Measurements from ENCODE around the gene ZNF367.
"Not testable (repeated sequence)": the region's sequence is repeated elsewhere in the genome, so short reads cannot be mapped to it uniquely, and the experiment has no call there.

The ZNF367 gene

DNA sequence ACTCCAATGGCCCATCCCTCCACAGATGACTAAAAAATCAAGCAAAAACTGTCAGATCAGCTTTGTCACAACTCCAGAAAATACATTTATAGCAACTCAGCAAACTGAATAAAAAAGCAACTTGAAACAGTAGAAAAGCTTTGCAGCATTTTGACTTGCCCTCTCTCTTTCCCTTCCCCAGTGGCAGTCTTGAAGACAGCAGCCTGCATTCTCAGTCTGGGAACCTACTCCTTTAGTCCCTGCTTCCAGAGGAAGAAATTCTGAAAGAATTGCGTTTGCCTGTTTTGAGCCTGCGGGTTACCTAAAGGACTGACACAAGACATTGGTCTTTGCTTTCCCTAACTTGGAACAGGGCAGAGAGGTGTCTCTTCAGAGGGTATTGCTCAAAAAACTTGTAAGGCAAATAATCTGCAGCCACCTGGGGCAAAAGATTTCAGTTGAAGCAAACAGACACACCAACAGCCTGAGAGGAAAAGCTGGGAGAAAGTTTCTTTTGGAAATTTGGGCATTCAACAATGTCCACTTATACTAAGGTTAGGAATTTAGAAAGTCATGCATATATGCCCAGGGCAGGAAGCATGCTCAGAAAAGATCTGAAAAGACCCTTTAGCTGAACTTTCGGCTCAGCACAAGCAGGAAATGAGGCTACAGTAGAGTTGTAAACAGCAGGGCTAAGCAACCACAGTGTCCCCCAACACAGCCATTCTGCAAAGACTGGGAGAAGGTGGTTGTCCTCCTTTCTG lies 19.4 kb downstream of the ZNF367 start:
- no peak for DNase-seq

DNA sequence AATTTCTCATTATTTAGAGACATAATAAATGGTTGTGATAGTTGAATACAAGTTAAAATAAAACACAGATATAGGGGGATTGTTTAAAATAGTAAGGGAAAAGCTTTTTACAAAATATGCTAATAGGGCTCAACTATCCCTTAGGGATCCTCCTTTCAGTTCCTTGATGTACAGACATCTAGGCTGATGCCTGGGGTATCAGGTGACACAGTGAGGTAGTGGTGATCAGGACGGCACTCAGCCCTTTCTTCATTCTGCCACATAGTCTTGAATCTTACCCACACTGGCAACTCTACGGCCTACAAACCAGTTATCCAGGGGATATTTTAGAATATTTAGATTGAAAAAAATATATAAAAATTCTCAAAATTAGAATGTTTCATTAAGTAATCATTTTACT lies 22.2 kb downstream of the ZNF367 start:
- no peak for DNase-seq

DNA sequence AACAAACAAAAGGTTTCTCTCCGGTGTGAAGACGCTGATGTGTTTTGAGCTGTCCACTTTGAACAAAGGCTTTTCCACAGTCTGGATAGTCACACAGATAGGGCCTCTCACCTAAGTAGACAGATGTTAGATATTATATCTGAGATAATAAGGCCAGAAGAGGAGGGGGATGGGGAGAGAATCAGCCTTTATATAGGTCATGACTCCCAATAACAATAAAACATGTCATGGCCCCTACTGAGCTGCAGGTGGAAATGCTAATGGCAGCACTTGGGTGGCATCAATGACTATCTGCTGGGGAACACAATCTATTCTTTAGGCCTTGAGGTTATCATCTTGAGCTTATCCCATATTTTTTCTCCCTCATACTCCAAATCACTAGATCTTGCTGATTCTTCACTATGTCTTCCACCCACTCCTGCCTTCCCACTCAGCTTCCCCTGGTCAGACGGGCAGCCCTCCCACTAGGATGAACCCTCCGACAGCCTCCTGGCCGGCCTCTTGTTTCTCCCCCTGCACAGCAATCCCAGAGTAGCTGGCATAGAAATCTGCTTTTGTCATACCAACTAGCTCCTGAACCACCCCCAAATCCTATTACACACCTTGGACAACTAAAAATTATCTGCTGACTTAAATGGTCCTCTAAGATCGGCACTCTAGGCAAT lies 23.2 kb downstream of the ZNF367 start:
- no peak for DNase-seq

DNA sequence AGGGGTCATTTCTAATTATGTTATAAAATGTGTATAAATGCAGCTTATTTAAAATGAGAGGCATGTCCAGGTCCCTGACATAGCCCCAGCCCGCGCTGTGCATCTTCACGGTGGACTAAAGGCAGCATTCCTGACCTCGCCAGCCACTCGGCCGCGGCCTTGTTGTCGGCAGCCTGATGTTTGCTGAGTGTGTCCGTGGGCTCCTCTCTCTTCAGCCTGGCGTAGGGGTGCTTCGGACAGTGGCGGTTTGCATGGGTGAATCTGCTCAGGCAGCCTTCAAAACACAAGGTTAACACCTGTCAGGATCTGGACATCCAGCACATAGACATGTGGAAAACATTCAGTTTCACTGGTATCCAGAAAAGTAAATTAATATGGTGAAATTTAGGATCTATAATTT lies 25.9 kb downstream of the ZNF367 start:
- DNase-seq, result no peak

DNA sequence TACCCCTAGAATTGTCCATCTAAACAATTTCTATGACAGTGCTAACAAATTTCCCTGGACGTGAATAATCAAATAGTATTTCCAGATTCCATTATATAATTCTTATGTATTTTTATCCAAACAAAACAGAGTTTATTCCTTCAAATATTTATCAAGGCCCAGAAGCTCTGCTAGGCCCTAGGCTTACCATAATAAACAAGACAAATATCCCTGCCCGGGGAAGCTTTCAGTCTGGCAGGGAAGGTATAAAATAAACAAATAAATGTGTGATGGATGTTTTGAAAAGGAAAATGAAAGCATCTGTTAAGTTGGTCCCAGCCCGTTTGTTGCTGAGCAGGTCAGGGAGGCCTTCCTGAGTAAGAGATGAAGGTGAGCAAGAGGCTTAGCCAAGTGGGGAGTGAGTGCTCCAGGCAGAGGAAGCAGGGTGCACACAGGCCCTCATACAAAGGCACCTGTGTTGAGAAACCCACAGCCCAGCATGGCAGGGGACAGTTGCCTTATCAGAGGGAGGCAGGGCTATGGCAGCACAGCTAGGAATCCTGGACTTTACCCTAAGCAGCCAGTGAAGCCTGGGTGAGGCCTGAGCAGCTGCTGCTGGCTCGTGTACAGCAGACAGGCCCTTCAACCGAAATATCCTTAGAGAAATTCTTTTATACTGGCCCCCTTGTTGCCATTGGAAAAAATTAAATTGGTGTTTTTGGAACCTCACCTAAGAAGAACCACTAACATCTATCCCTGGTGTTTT lies 27.0 kb downstream of the ZNF367 start:
- DNase-seq, result no peak

DNA sequence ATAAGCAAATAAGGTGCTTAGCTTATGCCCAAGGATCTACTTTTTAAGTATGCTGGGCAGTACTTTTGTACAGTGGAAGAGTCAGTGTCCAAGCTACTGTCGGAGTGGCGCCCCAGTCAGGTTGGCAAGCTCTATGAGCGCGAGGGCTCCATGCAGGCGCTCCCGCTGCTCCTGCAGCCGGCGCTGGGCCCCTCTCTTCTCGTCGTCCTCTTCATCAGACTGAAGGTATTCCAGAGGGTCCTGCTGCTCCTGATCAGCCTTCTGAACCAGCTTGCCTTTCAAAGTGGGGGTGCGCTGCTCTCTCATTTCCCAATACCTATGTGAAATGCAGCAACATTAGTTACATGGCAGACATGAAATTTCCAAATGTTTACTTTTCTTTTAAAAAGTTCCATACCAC lies 30.0 kb downstream of the ZNF367 start:
- DNase-seq, result no peak

DNA sequence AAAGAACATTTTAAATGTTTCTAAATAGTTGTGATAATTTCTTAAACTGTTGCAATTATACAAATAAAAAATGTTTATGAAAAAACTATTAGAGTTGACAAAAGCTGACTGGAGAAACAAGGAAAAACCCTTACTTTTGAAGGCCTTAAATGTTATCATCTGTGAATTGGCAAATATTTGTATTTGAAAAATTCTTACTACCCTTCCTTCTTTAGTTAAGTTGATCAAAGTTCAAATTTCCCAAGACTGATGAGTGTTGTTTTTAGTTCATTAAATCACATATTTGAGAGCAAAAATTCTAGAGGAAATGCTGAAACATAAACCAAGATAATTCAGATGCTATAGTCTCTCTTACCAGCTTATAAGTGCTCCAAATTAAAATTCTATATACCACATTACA lies 32.0 kb downstream of the ZNF367 start:
- no peak for DNase-seq

DNA sequence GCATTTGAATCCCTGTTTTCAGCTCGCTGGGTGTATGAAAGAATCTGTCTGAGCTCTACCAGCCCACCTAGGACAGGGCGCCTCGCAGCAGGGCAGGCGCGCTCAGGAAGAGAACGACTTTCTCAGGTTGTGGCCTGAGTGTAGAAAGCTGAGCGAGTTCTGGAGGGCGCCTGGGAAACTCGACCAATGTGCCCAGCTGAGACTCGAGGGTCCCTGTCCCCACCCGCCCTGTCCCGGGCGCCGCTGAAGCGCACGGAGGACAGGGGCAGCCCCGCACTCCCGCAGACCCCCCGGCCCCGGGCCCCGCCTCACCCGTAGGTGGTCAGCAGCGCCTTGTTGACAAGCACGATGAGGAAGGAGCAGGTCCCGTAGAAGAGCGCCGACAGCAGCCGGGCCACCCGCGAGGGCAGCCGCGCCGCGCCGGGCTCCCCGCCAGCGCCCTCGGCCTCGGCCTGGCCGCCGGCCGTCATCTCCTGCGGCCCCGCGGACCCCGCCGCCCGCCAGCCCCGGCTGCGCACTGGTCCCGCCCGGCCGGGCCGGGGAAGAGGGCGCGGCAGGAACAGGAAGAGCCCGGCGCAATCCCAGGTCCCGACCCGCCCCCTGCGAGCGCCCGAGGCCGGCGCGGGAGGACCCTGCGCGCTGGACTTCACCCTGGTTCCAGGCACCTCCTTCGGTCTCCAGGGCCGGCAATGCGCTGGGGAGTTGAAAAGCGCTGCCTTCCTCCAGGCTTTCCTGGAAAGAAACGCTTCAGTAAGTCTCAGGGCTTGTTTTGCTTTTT lies 34.8 kb downstream of the ZNF367 start, which contains the start of gene SLC35D2:
Gene SLC35D2 (minus strand): TSS at position 547 of the 778 bp plus-strand sequence. CDS start 77 bp downstream, at position 470.
- no peak for DNase-seq

DNA sequence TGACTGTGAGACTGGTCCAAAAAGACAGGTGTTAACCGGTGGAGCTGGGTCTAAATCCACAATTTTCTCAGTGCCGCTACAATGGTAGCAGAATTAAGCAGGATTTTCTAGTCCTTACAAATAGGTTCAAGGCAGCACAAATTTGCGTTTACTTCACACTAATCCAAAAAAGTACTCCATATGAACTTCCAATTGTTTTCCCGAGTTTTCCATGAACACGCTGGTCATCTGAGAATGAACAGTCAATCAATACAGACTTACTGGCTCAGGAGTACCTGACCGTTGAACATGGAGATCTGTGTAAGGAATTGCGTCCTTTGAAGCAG lies 35.4 kb downstream of the ZNF367 start:
- no peak for DNase-seq

DNA sequence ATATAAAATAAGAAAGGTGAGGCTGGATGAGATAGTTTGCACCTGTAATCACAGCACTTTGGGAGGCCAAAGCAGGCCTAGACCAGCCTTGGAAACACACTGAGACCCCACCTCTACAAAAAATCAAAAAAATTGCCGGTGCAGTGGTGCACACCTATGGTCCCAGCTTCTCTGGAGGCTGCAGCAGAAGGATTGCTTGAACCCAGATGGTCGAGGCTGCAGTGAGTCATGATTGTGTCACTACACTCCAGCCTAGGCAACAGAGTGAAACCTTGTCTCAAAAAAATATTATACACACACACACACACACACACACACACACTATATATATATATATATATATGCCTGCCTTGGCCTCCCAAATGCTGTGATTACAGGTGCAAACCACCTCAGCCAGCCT lies 36.0 kb downstream of the ZNF367 start:
- DNase-seq, result no peak

DNA sequence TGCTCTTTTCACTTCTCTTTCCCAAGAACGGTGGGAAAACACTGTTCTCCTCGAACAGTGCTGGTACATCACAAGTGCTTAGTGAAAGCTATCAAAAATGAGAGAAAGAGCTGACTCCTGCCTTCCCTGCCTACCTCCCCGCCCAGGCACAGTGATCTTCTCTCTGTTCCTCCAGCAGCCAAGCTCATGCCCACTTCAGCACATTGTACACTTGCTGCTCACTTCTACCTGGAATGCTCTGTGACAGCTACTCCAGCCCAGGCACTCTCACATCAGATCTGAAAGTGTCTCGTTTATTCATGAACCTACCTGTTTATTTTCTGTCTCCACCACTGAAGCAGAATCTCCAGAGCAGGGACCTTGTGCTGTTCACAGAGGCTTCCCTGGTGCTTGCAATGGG lies 36.5 kb downstream of the ZNF367 start:
- DNase-seq, result no peak

DNA sequence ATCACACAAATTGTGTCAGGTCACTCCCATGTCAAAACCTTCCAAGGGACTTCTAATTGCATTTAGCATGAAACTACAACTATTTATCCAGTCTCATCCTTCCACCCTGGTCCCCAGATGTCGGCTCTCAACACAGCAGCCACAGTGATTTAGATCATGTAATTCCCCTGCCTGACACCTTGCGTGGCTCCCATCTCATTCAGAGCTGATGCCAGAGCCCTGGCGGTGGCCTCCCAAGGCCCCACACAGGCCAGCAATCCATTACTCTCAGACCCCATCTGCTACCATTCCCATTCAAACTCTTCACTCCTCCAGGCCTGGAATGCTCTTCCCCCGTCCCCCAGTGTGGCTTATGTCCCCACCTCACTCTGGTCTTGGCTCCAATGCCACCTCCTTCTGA lies 37.0 kb downstream of the ZNF367 start:
- no peak for DNase-seq

DNA sequence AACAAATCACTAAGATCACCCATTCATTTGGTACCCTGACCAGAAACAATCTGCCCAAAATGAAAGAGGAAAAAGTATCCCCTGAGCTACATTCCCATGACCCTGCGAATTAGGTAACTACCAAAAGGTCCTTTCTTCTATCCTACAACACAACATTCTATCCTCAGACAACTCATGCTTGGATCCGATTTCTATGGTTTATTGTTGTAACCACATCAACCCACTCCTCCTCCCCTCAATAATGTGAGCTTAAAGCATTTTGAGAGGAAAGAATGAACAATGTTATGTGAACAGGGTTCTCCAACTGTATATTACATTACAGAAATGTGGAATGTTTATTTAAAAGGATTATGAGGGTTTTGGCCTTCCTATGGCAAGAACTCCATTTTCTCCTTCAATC lies 38.7 kb downstream of the ZNF367 start:
- DNase-seq, result no peak

DNA sequence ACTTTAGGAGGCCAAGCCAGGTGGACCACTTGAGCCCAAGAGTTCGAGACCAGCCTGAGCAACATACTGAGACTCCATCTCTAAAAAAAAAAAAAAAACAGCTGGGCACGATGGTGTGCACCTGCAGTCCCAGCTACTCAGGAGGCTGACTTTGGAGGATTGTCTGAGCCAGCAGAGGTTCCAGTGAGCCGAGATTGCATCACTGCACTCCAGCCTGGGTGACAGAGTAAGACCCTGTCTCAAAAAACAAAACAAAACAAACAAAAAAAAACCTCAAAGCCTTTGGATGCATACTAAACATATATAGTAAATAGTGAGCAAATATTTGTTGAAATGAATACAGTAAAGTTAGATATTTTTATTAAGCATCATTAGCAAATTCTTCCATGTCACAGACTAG lies 40.0 kb downstream of the ZNF367 start:
- no peak for DNase-seq

DNA sequence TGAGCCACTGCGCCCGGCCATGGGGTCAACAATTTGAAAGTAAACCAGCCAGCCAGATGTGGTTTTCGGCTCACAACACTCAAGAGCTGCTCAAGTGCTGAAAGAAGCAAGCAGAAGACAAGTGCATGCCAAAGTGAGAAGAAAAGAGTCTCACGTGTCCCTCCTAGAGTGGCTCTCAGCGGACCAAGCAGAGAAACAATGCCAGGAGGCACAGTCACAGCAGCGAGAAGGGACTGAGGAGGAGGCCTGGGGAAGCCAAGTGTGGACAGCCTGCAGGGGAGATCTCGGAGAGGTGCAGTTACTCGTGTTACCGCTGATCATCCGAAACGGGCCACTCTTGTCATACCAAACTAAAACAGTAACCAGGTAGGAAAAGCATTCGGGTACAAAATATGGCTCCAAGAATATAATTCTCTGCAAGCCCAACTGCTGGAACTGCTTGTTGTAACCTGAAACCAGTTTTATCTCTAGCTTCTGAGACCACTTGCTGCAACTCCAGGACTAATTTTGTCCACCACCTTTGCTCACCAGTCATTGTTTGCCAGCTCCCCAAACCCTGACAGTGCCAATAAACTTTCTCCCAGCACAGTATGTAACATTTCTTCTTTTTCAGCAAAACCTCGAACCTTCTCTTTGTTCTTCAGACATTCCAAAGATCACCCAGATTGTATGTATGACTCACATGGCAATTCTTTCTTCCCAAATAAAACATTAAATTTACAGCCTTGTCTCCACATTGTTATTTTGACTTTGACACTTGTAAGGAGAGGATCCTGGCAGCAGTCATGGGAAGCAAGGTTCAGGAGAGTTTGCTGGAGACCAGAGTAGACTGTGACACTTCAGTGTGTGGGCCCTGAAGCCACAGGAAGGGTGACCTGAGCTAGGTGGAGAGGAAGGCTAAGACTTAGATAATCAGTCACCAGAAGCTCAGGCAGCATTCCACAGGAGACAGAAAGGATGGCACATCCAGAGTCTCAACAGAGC lies 41.0 kb downstream of the ZNF367 start:
- DNase-seq, result no peak

DNA sequence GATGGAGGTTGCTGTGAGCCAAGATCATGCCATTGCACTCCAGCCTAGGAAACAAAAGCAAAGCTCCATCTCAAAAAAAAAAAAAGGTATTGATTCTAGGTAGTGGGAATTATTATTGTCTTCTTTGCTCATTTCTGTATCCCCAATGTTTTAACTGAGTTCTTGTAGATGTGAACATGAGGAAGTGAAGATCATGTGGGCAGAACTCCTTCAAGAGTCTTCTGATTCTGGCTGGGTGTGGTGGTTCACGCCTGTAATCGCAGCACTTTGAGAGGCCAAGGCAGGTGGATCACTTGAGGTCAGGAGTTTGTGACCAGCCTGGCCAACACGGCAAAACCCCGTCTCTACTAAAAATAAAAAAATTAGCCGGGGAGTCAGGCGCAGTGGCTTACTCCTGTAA lies 42.7 kb downstream of the ZNF367 start:
- DNase-seq, result not testable (repeated sequence)

DNA sequence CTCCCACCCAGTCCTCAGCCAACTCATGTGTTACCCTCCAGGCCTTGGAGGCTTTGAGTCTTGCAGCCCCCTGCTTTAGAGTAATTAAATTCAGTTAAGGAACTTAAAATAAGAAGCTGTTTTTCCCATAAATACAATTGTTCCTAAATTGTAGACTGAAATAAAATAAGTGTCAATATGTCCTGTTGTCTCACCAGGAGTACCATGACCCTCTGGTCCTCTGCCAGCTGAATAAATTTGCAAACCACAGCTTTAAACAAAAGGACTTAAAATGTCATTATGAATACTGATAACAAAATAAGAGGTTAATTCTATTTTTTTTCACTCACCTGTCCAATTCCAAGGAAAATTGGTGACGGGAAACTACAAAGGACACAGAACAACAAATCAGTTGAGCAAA lies 50.2 kb downstream of the ZNF367 start:
- no peak for DNase-seq

DNA sequence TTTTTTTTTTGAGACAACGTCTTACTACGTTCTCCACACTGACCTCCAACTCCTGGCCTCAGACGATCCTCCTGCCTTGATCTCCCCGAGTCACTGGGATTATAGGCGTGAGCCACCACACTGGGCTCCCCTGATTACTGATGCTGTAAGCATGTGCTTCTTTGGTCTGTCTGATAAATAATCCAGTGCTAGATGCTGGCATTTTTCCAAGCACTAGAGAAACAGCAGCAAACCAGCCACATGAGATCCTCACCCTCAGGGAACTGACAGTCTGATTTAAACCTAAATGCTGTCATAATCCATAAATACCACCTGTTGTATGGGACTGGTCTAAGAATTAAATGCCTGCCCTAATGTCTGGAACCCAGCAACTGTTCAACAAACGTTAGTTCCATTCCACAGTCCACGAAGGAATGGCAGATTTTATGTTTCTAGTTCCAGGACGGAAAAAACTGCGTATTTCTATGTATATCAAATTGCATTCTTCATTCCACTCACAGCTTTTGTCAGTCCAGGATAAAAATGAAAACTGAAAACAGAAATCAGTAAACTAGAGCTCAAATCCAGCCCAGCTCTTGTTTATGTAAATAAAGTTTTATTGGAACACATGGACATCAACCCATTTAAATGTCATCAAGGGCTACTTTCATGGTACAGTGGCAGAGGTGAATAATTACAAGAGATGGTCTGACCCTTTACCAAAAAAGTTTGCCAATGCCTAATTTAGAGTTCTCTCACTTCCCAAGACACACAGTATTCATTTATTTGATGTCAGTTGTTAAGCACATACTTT lies 54.8 kb downstream of the ZNF367 start:
- no peak for DNase-seq

DNA sequence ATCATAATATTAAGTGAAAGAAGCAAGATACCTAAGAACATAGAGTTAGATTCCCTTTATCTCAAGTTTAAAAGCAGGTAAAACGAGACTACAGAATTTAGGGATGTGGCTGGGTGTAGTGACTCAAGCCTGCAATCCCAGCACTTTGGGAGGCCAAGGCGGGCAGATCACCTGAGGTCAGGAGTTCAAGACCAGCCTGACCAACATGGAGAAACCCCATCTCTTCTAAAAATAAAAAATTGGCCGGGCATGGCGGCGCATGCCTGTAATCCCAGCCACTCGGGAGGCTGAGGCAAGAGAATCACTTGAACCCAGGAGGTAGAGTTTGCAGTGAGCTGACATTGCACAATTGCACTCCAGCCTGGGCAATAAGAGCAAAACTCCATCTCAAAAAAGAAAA lies 56.1 kb downstream of the ZNF367 start:
- not testable (repeated sequence) for DNase-seq

DNA sequence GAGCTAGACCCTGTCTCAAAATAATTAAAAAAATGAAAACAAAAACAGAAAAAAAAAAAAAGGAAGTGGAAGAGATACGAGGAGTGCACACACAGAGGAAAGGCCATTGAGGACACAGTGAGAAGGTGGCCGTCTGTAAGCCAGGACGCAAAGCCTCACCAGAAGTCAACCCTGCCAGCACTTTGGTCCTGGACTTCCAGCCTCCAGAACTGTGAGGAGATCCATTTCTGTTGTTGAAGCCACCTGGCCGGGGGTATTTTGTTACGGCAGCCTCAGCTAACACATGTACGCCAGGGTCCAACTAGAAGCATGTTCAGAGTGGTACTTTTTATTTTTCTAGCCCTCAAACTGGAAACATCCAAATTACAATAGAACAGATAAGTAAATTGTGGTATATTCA lies 56.5 kb downstream of the ZNF367 start:
- no peak for DNase-seq

DNA sequence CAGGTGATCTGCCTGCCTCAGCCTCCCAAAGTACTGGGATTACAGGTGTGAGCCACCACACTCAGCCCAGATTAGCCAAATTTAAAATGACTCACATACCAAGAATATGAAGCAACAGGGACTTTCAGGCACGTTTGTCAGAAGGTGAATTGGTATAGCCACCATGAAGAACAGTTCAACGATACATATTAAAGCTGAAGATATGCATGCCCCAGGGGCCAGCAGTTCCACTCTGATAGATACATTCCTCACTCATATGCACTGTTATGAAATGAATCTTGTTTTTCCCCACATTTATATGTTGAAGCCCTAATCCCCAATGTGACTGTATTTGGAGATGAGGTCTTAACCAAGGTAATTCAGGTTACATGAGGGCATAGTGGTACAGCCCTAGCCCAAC lies 57.2 kb downstream of the ZNF367 start:
- no peak for DNase-seq

Measured in NCI-H2227 treated with DMSO at 0.1 percent for 48 hours (cell line).